Measurements from ENCODE around the gene SPG11.
A peak's percentile ranks its signal among the peaks of the same experiment; 100 is the strongest.
"Not testable (repeated sequence)": the region's sequence is repeated elsewhere in the genome, so short reads cannot be mapped to it uniquely, and the experiment has no call there.

The SPG11 gene

DNA sequence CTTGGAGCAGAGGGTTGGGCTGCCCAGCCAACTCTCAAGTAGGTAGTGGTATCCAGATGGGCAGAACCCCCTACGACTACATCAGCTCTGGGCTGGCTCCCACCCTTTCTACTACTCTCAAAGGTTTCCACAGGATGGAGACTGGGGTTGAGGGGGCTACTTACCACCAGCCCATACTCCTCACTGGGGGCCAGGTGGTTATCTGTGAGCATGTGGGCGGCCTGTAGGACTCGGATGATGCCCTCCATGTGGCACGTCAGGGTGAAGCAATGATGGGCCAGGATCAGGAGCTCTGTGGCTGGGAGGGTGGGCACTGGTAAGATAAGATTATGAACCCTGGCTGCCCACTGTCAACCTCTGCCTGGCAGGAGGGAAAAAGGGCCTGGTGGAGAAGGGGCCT is 93.1 kb downstream of the SPG11 start:
- intact Hi-C loops (cut with DNase I): no loop called here
- no peak for DNase-seq

DNA sequence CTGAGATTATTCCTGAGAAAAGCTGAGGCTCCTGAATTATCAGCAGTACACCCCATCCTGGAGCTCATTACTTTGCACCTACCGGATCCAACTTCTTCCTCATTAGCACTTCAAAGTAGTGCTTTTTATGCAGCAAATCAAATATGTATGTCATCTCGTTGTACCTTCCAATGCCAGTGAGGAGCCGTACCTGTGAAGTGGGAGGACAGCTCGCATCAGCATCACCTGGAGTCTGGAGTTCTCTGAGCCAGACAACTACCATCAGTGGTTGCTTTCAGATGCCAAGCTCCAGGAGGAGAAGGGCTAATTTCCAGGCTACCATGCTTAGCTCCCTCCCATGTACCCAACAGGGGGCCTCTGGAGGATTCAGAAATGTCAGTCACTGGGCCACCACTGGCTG is 94.1 kb downstream of the SPG11 start:
- intact Hi-C loops (cut with DNase I): no loop called here
- no peak for DNase-seq

DNA sequence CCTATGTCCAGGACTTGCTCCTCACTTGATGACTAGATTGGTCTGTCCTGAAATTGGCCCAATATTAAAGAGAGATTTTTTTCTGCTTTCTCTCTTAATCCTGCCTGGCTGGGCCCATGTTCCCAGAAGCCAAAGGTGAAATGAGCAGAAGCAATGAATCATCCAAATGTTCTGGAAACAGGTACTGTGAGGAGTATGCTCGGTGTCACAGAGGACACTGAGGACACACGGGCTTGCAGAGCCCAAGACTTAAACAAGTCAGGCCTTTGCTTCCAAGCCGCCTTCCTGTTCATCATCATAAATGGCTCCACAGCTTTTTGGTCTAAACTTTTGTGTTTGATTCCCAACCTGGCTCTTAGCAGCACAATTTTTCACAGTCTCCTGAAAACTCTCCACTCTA is 95.1 kb downstream of the SPG11 start:
- intact Hi-C loops (cut with DNase I): no loop called here
- no peak for DNase-seq

DNA sequence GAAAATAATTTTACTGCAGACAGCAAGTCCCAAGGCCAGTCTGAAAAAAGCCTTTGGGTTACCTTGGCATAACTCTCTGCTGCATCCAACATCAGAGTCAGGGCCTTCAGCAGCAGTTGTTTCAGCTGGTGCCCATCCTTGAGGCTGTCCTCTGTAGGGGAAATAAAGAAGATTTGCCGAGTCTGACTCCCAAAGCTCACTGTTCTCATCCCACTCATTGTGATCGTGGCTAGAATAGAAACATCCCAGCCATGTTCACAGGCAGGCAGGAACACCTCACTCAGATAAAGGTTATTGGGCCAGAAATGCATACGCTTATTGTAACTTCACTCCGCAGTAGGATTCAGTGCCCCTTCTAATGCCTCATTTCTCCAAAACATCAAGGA is 97.3 kb downstream of the SPG11 start:
- DNase-seq: no peak
- intact Hi-C loops (cut with DNase I): no loop called here

DNA sequence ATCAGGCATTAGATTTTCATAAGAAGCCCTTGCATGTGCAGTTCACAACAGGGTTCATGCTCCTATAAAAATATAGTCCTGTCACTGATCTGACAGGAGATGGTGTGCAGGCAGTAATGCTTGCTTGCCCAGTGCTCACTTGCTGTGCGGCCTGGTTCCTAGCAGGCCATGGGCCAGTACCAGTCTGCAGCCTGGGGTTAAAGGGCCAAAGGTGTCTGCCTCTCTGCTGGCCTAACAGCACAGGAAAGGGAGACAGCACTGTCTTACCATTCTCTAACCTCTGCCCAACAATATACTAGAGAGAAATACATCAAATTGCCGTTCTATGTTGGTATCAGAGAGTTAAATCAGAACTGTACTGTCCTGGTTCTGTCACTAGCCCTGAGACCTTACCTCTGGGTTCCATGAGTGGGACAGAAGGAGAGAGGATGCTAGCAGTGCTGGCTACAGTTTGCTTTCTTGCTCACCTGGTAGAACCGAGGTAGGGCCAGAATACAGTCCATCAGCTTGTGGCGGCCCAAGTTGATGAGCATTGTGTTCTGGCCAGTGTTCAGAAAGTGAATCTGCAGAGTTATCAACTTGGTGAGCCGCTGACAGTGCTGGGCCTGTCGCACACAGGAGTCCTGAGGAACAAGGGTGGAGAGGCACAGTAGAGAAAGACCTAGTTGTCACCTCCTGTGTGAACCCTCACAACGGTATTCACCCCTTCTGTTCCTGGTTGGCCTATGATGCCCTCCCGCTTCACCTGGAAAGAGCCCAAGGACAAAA is 97.9 kb downstream of the SPG11 start:
- no peak for DNase-seq
- intact Hi-C loops (cut with DNase I): no loop called here

DNA sequence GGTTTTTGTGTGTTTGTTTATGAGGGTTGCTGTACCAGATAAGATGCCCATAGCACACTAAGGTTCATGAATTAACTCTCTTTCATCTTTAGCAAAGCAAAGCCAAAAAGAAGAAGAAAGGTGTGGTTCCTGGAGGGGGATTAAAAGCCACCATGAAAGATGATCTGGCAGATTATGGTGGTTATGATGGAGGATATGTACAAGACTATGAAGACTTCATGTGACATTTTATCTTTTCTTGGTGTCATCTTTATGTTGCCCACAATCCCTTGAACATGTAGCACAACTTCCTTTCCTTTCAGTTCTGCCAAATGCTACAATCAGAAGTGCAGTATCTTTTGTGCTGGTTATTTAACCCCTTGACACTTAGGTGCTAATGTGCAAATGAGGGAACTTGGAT is 102.5 kb downstream of the SPG11 start:
- DNase-seq; intact Hi-C loops (cut with DNase I): not testable (repeated sequence)

DNA sequence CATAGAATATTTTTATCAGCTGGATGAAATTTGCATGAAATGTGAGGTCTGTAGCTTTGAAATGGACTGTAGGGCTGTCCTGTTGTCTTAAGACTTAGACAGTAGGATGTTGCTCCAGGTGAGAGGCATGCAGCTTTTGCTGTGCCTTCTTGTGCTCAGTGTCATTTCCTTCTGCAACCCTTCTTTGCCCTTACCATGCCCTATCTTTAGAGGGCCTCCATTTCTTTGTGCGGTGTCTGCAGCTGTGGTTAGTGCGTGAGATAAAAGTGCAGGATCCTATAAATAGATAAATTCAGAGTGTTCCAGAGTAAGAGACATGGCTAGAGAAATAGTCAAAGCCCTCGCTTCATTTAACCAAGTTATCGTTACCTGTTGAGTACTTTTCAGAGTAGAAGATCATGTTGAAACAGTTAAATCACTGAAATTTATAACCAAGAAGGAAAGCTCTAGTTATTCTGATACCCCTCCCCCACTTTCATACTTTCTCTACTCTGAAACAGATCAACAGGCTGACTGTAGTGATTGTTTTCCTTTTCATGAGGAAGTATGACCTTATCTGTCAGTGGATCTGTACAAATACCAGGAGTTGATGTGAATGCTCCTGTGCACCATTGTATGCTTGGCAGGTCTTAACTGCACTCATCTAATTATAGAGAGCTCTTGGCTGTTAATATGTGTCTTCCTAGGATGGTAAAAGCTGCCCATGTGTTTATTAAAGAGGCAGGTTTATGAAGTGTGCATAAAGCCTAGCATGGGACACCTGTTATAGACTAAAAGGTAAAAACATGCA is 108.3 kb downstream of the SPG11 start:
- no peak for DNase-seq
- intact Hi-C loops (cut with DNase I): no loop called here

DNA sequence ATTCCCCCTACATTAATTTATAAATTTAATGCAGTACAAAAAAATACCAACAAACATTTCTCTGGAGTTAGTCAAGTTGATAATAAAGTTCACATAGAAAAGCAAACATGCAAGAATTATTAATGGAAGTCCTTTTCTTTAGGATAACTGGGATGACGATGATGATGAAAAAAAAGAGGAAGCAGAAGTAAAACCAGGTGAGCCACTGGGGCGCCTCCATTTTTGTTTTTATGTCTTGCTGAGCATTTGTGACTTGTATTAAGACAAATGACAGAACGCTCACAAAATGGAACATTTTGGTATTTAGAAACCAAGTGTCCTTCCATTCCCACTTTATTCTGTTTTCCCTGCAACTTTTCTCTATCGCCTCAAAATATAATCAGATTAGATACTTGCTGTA is 112.7 kb downstream of the SPG11 start:
- intact Hi-C loops (cut with DNase I): no loop called here
- DNase-seq: no peak

DNA sequence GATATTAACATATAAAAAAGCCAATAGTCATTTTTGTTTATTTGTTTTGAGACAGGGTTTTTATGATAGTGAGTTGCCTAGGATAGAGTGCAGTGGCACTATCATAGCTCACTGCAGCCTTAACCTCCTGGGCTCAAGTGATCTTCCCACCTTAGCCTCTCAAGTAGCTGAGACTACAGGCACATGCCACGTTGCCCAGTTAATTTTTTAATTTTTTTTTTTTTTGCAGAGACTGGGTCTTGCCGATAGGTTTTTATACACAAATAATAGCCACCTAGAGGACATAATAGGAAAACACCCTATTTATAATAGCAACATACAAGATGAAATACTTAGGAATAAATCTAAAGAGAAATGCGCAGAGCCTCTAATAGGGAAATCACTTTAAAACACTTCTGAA is 113.2 kb downstream of the SPG11 start:
- no peak for DNase-seq
- intact Hi-C loops (cut with DNase I): no loop called here

DNA sequence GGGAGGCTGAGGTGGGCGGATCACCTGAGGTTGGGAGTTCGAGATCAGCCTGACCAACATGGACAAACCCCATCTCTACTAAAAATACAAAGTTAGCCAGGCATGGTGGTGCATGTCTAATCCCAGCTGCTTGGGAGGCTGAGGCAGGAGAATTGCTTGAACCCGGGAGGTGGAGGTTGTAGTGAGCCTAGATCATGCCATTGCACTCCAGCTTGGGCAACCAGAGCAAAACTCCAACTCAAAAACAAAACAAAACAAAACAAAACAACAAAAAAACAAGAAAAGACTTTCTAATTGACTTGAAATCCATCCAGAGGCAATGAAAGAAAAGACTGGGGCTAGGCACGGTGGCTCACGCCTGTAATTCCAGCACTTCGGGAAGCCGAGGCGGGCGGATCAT is 114.3 kb downstream of the SPG11 start:
- intact Hi-C loops (cut with DNase I): not testable (repeated sequence)
- DNase-seq: peak in 1 of 10 donors; percentile 24

DNA sequence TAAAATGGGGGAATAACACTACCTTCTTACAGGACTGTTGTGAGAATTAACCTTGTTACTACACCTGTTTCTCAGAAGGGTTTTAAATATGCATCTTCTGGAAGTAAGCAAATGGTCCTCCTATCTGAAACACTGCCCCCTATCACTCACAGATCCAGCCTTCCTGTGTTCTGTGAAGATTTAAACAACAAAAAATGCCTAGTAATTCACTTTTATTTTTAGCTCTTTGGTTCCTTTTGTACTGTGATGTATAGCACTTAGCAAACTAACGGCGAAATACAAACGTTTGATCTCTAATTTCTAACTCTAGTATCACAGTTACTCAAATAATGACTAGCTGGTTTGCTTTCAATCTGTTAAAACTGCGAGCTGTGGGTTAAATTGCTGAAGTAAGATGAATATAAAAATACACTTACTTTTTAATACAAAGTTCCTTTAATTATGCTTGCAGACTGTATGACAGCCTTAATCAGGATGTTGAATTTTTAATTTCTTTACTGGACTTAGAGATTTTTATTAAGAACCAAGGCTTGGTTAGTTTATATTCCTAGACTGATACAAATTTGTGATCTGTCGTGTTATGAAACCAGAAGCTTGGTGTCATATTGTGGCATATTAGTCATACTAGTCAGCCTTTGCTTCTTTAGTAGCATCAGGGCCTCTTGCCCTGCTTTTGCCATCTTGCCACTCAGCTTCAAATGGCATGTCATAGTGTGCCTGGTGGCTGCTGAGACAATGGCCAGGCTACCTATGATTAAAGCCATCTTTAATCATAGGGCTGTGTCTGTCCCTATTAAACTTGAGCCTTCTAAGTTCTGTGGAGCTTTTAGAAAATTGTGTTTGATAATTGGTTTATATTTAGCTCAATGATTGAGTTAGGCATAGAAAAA is 117.3 kb downstream of the SPG11 start:
- no peak for DNase-seq
- intact Hi-C loops (cut with DNase I): no loop called here

DNA sequence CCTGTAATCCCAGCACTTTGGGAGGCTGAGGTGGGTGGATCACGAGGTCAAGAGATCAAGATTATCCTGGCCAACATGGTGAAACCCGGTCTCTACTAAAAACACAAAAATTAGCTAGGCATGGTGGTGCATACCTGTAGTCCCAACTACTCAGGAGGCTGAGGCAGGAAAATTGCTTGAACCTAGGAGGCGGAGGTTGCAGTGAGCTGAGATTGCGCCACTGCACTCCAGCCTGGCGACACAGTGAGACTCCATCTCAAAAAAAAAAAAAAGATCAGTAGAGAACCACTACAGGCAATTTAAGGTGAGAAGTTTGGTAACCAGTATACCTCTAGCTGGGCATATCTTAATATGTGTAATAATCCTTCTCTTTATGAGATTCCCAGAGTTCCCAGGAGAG is 118.7 kb downstream of the SPG11 start:
- intact Hi-C loops (cut with DNase I); DNase-seq: not testable (repeated sequence)

DNA sequence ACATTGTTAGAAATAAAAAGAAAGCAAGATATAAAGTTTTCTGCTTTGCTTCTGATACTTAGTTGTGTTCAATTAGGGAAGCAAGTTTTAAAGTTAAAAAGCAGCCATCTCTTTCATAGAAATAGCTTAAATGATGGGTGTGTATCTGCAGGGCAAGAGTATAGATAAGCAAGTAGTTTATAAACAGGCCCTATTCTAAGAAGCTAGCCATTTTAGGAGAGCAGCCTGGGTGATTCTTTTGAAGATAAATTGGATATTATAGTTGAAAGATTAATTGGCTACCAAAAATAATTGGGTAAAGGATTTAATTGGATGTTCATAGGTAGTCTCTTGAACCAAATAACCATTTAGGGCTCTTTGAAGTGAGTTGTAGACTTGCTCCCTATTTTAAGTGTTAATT is 120.9 kb downstream of the SPG11 start:
- DNase-seq: no peak
- intact Hi-C loops (cut with DNase I): no loop called here

DNA sequence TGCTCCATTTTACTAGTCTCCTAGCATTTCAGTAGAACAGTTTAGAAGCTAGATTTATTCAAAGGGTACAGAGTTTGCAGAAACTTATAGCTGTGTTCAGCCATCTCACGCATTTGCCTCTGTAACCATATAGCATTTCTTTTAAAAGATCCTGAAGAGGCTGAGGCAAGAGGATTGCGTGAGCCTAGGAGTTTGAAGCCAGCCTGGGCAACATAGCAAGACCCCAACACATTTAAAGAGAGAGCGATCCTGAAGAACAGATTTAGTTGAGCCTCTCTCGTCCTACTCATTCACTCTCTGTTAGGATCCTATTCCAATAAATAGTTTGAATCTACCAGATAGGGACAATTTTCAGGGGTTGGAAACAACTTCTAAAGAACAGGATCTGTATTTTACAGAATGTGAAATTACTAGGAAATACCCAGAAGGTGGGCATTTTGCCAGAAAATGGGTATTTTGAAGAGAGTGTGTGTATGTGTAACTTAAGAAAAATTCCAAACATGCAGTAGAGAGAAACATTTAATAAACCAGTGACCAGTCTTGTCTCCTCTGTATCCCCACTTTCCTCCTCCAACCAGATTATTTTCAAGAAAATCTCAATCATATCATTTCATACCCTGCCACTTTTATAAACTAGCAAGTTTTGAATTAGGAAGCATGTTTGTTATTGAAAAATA is 122.0 kb downstream of the SPG11 start:
- intact Hi-C loops (cut with DNase I): no loop called here
- no peak for DNase-seq

DNA sequence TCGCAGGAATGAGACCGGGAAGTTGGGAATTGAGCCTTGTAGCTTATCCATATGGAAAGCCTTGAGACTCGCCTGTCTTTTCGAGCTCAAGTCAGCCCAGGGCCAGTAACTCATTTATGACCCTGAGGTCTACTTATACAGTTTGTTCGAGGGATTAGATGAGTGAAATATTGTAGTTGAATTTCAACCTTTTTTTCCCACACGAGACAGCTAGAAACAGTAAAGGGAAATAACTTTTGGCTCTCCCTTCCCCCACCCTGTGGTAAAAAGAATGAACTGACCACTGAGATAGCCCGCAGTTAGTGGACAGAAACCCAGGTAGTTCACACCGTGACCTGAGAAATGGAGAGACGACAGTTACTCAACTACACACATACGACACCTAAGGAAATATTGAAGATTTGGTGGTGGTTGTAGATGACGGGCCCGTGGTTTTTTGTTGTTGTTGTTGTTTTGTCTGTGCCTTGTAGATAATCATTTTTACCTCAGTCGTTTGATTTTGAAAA is 125.7 kb downstream of the SPG11 start:
- DNase-seq: no peak
- intact Hi-C loops (cut with DNase I): no loop called here

DNA sequence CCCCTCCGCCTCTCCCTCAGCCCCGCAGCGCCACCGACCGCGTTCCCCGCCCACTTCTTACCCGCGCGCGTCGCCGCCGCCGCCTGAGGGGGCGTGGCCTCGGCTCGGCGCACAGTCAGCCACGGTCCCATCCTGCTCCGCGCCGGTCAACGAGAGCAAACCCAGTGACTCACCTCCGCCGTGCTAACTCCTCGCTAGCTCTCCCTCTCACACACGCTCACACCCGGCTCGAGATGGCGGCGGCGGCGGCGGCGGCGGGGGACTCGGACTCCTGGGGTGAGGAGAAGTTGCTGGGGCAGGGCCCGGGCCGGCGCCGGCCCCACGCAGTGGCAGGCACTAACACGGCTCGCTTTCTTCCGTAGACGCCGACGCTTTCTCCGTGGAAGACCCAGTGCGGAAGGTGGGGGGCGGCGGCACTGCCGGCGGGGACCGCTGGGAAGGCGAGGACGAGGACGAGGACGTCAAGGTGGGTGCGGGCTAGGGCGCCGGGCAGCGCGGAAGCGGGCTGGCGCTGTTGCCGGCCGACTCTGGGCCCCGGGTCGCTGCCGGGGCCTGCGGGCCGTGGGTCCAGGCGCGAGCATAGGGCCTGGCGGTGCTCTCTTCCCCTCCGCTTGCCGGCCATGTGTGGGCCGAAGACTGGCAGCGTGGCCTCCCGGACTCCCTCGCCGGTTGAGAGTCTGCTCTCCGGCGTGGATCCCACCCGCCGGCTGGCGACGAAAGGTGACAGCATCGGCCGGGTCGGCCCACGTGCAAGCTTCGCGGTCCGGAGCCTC is 126.3 kb downstream of the SPG11 start, which contains the start of gene EIF3J:
Gene EIF3J (plus strand): TSS at position 186 of the 773 bp plus-strand sequence. CDS start 48 bp downstream, at position 234.
- intact Hi-C loops (cut with DNase I): no loop called here
- peak; percentile 88 to 99 (median 92) for DNase-seq

DNA sequence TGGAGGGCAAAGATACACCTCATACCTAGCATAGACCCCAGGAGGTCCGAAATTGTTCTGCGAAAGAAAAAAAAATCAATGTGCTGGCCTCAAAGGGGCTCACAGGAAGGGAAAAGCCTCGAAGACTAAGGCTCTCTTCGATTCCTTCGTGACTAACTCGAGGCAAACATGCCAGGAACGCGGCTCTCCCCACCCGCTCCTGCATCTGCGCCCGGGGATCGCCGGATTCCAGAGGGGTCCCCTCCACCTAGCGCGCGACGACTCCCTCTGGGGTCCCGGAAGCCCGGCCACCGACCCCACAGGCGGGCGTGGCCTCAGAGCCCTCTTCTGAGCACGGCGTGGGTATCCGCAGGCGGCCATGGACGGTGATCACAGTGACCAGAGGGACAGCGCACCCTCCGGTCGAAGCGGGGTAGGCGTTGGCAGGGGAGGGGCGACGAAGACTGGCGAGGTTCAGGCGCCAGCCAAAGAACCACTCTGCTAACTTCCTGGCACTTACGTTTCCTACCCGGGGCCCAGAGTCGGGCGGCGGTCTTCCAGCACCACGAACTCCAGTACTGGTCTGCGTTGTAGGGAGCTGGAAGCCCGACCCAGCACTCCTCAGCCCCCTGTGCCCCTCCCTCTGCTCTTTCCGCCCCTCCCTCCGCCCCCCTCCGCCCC is 127.0 kb downstream of the SPG11 start:
- DNase-seq: peak in 9 of 10 donors; percentile 71 to 98 (median 83)
- intact Hi-C loops (cut with DNase I): no loop called here

DNA sequence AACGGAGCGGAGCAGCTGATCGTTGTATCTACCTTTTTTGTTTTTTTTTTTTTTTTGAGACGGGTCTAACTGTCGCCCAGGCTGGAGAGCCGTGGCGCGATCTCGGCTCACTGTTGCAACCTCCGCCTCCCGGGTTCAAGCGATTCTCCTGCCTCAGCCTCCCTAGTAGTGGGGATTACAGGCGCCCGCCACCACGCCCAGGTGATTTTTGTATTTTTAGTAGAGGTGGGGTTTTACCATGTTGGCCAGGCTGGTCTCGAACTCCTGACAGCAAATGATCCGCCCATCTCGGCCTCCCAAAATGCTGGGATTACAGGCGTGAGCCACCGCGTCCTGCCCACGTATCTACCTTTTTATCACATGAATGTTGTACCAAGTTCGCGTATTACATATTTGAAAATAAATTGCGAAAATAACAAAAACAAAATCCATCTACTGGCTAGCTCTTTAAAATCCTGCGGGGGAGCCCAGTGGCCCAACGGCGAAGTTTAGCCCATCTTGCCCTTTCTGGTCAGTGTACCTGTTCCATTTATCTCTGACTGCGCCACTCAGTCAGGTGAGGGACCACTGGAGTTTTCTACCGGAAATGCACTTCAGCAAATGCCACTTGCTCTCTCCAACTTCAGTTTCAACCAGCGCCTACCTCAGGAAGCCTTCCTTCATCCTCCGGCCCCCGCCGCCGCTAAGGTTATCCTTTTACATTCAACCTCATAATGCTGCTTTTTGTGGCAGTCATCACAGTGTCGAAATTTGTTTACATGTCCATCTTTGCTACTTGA is 127.8 kb downstream of the SPG11 start:
- intact Hi-C loops (cut with DNase I): no loop called here

More for the DNA sequence above, 127.8 kb downstream of the SPG11 start:
- DNase-seq: peak in 2 of 10 donors; percentile 11 to 14
